GM18502 (cell line): ENCODE data around the gene BBS12.

ENCODE experiments used
- ATAC-seq: cut with Tn5 transposase; IDR thresholded peaks from one replicate; pipeline ENCODE4 v1.9.1; 2021; ENCODE audit warnings: mild to moderate bottlenecking; ENCODE audit not compliant: unreplicated experiment, poor library complexity

Gene BBS12

DNA sequence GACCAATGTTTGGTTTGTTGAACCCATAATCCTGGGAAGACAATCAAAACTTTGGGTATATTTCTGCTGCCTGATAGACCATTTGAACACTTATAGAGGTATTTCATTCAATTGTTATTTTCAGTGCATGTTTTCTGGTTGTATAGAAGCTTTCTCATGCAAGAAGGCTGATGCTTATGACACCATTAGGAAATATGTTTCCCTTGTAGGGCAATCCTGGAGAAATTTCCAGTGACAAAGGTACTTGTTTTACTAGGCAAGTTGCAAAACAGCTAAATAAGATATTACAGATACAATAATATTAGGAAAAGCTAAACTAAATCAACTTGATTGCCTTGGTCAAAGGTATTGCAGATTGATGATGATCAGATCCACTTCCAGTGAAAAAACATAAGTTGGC, 61.3 kb downstream of the BBS12 start:
- no peak for ATAC-seq
